K562 (cell line): ENCODE data around the gene BANP. TPM values are rescaled to one million over a fixed set of nuclear protein-coding genes. Genes with fewer than 3 reads are reported as not detected.
A peak's percentile ranks its signal among the peaks of the same experiment; 100 is the strongest.
"Not testable (repeated sequence)": the region's sequence is repeated elsewhere in the genome, so short reads cannot be mapped to it uniquely, and the experiment has no call there.

Experiments
- ATAC-seq: fragments of 200-7000 bp; cut with Tn5 transposase; 3 replicates; pipeline ENCODE4 v1.9.1; 2020; ENCODE audit warnings: moderate library complexity
- BruUV-seq: library from RNA; stranded (reverse); fragments of 400-500 nt; replicated peaks from 2 replicates; lab custom pipeline; 2021; lab: Mats Ljungman, UMichigan
- CTCF ChIA-PET: fragments of 300-600 bp; formaldehyde crosslinking; extraction: SDS; loops from one replicate; lab custom pipeline; 2021; ENCODE audit warnings: low intra/inter-chr PET ratio; lab: Yijun Ruan, JAX
- POLR2A ChIA-PET: fragments of 300-600, 350-650 bp; sonication (Branson Sonifier 250); formaldehyde crosslinking; extraction: SDS; loops from one replicate; lab custom pipeline; 2021; ENCODE audit warnings: antibody characterized with exemption, inconsistent platforms; lab: Yijun Ruan, JAX
- DNase-seq, 4 experiments: peaks; one replicate each; pipeline versions ENCODE4 v3.0.0 to v3.0.0-alpha.2; 2011 to 2018; ENCODE audit warnings: low spot score in 3 of 4, mixed read lengths in 3 of 4; ENCODE audit errors: extremely low read depth in 1 of 4
- FAIRE-seq: peaks from 2 replicates; lab custom pipeline; 2011; peaks lifted over from hg19 to GRCh38; lab: Jason Lieb, UNC
- H2AFZ ChIP-seq: 2 replicates; pipeline ENCODE4 v1.6.0; 2011; ENCODE audit warnings: low read depth, low read length, control low read depth, inconsistent platforms
- H3K27ac ChIP-seq: fragments of 200-600 bp; 3 replicates; pipeline ENCODE4 v1.8.0; 2011; ENCODE audit warnings: low read depth, mild to moderate bottlenecking, control low read depth, inconsistent platforms, low read length, moderate library complexity, mixed read lengths; ENCODE audit errors: extremely low read depth
- H3K27me3 ChIP-seq, 2 experiments: fragments of 300-600 bp in 1 of 2; 2 replicates in 1 of 2; 3 replicates in 1 of 2; pipeline versions ENCODE4 v1.6.0 to v1.8.0; 2011; ENCODE audit warnings: inconsistent platforms in 2 of 2, low read length in 2 of 2, mild to moderate bottlenecking in 1 of 2, mixed read lengths in 1 of 2, moderate library complexity in 1 of 2; ENCODE audit not compliant: control insufficient read depth in 2 of 2, insufficient read depth in 2 of 2
- H3K36me3 ChIP-seq: fragments of 300-600 bp; 3 replicates; pipeline ENCODE4 v1.8.0; 2011; ENCODE audit warnings: mild to moderate bottlenecking, low read length, inconsistent platforms; ENCODE audit not compliant: control insufficient read depth, insufficient read depth
- H3K4me1 ChIP-seq, 2 experiments: fragments of 200-600 bp in 1 of 2; replicated peaks in 1 of 2; 2 replicates in 1 of 2; 3 replicates in 1 of 2; pipeline versions ENCODE4 v1.5.1 to v1.8.0; 2011; ENCODE audit warnings: inconsistent platforms in 2 of 2, low read length in 2 of 2, mild to moderate bottlenecking in 1 of 2, mixed read lengths in 1 of 2, moderate library complexity in 1 of 2; ENCODE audit not compliant: control insufficient read depth in 2 of 2, insufficient read depth in 2 of 2
- H3K4me2 ChIP-seq: 2 replicates; pipeline ENCODE4 v1.6.1; 2011; ENCODE audit warnings: low read length, control low read depth, inconsistent platforms, mixed read lengths; ENCODE audit not compliant: insufficient read depth
- H3K4me3 ChIP-seq: fragments of 200-600 bp; sonication (generic), shearing (Covaris generic); 2 replicates; pipeline ENCODE4 v1.5.1; 2016; ENCODE audit warnings: control low read depth, inconsistent platforms
- H3K79me2 ChIP-seq: fragments of 200-600 bp; 3 replicates; pipeline ENCODE4 v1.8.0; 2011; ENCODE audit warnings: low read length, inconsistent platforms; ENCODE audit not compliant: control insufficient read depth, insufficient read depth
- H3K9ac ChIP-seq, 2 experiments: 2 replicates each; pipeline versions ENCODE4 v1.6.0 to v1.6.1; 2011; ENCODE audit warnings: low read depth in 2 of 2, low read length in 2 of 2, control low read depth in 1 of 2, inconsistent platforms in 1 of 2, mild to moderate bottlenecking in 1 of 2, mixed read lengths in 1 of 2; ENCODE audit not compliant: insufficient read depth in 1 of 2
- H3K9me1 ChIP-seq: one replicate; pipeline ENCODE4 v1.6.0; 2011; ENCODE audit warnings: inconsistent platforms, mild to moderate bottlenecking, low read length, moderate library complexity; ENCODE audit not compliant: control insufficient read depth, insufficient read depth
- H3K9me3 ChIP-seq: replicated peaks from 2 replicates; pipeline ENCODE4 v1.5.1; 2011; ENCODE audit warnings: low read depth, low read length, inconsistent platforms; ENCODE audit not compliant: control insufficient read depth, insufficient read depth
- H4K20me1 ChIP-seq: replicated peaks from 2 replicates; pipeline ENCODE4 v1.6.1; 2011; ENCODE audit warnings: low read length, inconsistent platforms, mixed read lengths; ENCODE audit not compliant: control insufficient read depth, insufficient read depth
- WGBS: fragments of 100-300 bp; shearing (Covaris generic); methylation state at CpG from one replicate; pipeline ENCODE4 v1.1.6; 2016; ENCODE audit warnings: low coverage, mixed read lengths; ENCODE audit not compliant: insufficient coverage; ENCODE audit errors: missing lambda C conversion rate; 5-methylcytosine and 5-hydroxymethylcytosine counted together
- in situ Hi-C: fragments of 300-500 bp; cut with MboI; formaldehyde crosslinking; loops from 4 replicates; pipeline ENCODE4 v1.15.0; 2018; ENCODE audit warnings: inconsistent platforms, mixed read lengths
- intact Hi-C: fragments of 100-400 bp; cut with micrococcal nuclease; formaldehyde crosslinking; loops from 2 replicates; pipeline ENCODE4 v1.14.2; 2022
- polyA plus RNA-seq, 8 experiments: library from polyadenylated mRNA; depleted of rRNA in 4 of 8; stranded (reverse) in 5 of 8; unstranded in 3 of 8; fragments of >200 nt; fragmentation: Nextera tagmentation in 2 of 8; fragmentation: Illumina TruSeq in 1 of 8; extraction: Ambion mirVana in 2 of 8; extraction: Trizol in 1 of 8; gene quantifications; 2 replicates each; pipeline versions ENCODE4 v1.2.1 to v1.2.3, GENCODE V29; 2011 to 2014; ENCODE audit warnings: inconsistent platforms in 1 of 8, missing spikeins in 1 of 8
- total RNA-seq, 7 experiments: library from RNA; depleted of rRNA in 6 of 7; stranded (reverse); fragments of >200 nt in 6 of 7; fragmentation: Illumina TruSeq in 2 of 7; extraction: Trizol in 2 of 7; gene quantifications; 2 replicates each; pipeline versions ENCODE4 v1.2.1 to v1.2.3, GENCODE V29; 2011 to 2021; ENCODE audit warnings: low replicate concordance in 1 of 7

The BANP gene
- total and polyA plus RNA-seq, 9 of the 15 experiments (the other 6 are each of a cell fraction or from before 2014, with no cell fraction given) = 4.6 to 22.1 (median 15.6) TPM

DNA sequence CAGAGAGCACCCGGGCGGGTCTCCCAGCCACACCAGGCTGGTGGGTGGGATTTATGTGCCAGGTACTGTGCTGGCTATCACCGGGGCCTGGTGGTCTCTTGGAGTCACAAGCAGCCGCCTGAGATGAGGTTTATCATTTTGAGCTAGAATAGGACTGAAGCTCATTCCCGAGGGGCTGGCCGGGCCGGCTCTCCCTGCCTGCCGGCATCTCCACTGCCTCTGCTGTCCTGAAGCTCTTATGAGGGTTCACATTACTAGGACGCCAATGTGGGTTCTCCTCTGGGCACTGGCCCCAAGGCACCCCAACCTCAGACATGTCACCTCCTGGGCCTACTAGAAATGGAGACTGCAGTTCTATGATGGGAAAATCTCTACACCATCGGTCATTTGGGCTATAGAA lies 137.4 kb downstream of the BANP start:
- H3K4me3 ChIP-seq, H3K36me3 ChIP-seq, H3K27ac ChIP-seq, H3K9me1 ChIP-seq, BruUV-seq, H2AFZ ChIP-seq, in situ Hi-C loops, H3K79me2 ChIP-seq, H3K9ac ChIP-seq, intact Hi-C loops, H3K9me3 ChIP-seq, H3K4me2 ChIP-seq, FAIRE-seq, CTCF ChIA-PET, H4K20me1 ChIP-seq, ATAC-seq, DNase-seq: not testable (repeated sequence)
- POLR2A ChIA-PET = interaction anchor here (0.6 to 1.1 kb wide), 3 partner anchors 11 to 132 kb away, joined by 3 to 4 read pairs (median 4); no protein-coding TSS in a partner anchor
- 5% methylated on average over 10 of the region's 10 CpGs for WGBS
- peaks cover 16 to 57% of the 10 kb centered on the region in 2 experiments; a peak in 4 of 5 replicates for H3K27me3 ChIP-seq
- H3K4me1 ChIP-seq = peaks cover 0 to 15% of the 10 kb centered on the region in 2 experiments; a peak in 2 of 5 replicates

DNA sequence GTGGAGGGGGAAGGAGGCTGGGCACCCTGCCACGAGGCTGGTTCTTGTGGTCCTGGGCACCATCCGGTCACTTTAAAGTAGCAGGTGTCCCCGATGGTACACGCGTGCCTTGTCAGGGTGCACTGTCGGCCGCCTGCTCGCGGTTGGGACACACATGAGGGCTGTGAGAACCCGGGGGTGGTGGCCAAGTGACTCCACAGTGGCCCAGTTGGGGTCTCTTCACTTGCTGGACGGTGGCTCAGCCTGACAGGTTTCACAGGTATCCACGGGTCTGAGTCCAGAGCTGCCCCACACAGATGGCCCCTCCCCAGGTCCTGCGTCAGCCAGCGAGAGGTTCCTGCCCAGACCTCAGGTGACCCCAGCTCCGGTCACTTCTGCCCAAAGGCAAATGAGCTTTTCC lies 137.8 kb downstream of the BANP start:
- H3K27ac ChIP-seq, H3K79me2 ChIP-seq, ATAC-seq, H3K9ac ChIP-seq, intact Hi-C loops, H3K4me2 ChIP-seq, H3K4me3 ChIP-seq, FAIRE-seq, CTCF ChIA-PET, H3K9me3 ChIP-seq, BruUV-seq, H3K36me3 ChIP-seq, H4K20me1 ChIP-seq, H2AFZ ChIP-seq, DNase-seq, H3K9me1 ChIP-seq, in situ Hi-C loops: not testable (repeated sequence)
- POLR2A ChIA-PET = interaction anchor here (0.6 to 1.1 kb wide), 2 partner anchors 14 to 132 kb away, joined by 3 to 4 read pairs; no protein-coding TSS in a partner anchor
- 17% methylated on average over 12 of the region's 15 CpGs for WGBS
- Histone ChIP-seq H3K27me3 (peaks cover 16 to 57% of the 10 kb centered on the region in 2 experiments; a peak in 4 of 5 replicates), H3K4me1 (peaks cover 0 to 15% of the 10 kb centered on the region in 2 experiments; a peak in 2 of 5 replicates)

DNA sequence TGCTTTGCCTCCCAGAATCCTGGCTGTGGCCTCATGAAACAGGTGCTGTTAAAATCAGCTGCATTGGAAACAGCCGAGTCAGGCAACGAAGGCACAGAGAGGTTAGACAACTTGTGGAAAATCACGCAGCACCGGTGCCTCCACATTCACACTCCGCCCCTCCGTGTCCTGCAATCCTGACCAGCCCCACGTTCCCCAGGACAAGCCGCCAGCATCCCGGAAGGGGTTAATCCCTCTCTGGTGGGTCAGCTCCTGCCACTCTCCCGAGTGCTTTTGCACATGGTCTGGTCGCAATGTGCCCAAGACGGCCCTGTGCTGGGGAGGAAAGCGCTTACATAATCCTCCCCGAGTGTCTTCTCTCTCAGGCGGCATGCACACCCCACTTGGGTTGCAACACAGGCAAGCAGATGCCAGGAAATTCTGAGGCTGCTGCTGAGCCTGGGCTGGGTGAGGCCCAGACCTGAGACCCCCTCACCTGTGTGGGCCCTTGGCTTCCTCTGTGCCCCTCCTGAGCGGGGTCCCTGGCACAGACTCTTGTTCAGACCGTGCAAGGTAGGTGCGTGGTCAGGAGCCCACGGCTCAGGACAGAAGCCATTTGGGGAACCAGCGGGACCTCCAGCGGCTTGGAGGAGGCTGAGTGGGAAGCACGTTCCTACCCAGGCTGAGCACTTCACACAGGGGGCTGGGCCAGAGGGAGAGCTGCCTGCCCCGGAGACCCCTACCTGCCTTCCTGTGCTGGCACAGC lies 138.6 kb downstream of the BANP start:
- H3K9me1 ChIP-seq, H3K79me2 ChIP-seq, ATAC-seq, H2AFZ ChIP-seq, CTCF ChIA-PET, BruUV-seq, H3K9me3 ChIP-seq, in situ Hi-C loops, H3K36me3 ChIP-seq, H4K20me1 ChIP-seq, H3K27ac ChIP-seq, intact Hi-C loops, H3K4me2 ChIP-seq, H3K9ac ChIP-seq, POLR2A ChIA-PET, H3K4me3 ChIP-seq, DNase-seq: not testable (repeated sequence)
- FAIRE-seq = peak; percentile 57
- WGBS = 23% methylated on average over 18 of the region's 23 CpGs
- Histone ChIP-seq H3K4me1 (peaks cover 0 to 15% of the 10 kb centered on the region in 2 experiments; a peak in 2 of 5 replicates), H3K27me3 (peaks cover 16 to 57% of the 10 kb centered on the region in 2 experiments; a peak in 4 of 5 replicates)
